ENCODE data around the gene GFRA1.

The GFRA1 gene

GRCh38 chr10:116240157-116240950 lies 32.7 kb downstream of the GFRA1 start:
- no peak for DNase-seq

- DNase-seq, result no peak
Observed at GRCh38 chr10:116239229-116239628, 33.8 kb downstream of the GFRA1 start.

GRCh38 chr10:116237970-116238369 lies 35.0 kb downstream of the GFRA1 start:
- DNase-seq, result no peak

- no peak for DNase-seq
Observed at GRCh38 chr10:116237260-116237659, 35.7 kb downstream of the GFRA1 start.

GRCh38 chr10:116233230-116233629 lies 39.8 kb downstream of the GFRA1 start:
- DNase-seq, result no peak

- no peak for DNase-seq
Observed at GRCh38 chr10:116232613-116233012, 40.4 kb downstream of the GFRA1 start.

- no peak for DNase-seq
Observed at GRCh38 chr10:116226766-116227165, 46.2 kb downstream of the GFRA1 start.

GRCh38 chr10:116226053-116226452 lies 47.0 kb downstream of the GFRA1 start:
- no peak for DNase-seq

- DNase-seq, result no peak
Observed at GRCh38 chr10:116223289-116223688, 49.7 kb downstream of the GFRA1 start.

- no peak for DNase-seq
Observed at GRCh38 chr10:116221053-116221452, 52.0 kb downstream of the GFRA1 start.

- no peak for DNase-seq
Observed at GRCh38 chr10:116216676-116217075, 56.3 kb downstream of the GFRA1 start.

GRCh38 chr10:116215651-116216050 lies 57.4 kb downstream of the GFRA1 start:
- DNase-seq, result no peak

GRCh38 chr10:116211682-116212081 lies 61.3 kb downstream of the GFRA1 start:
- no peak for DNase-seq

- DNase-seq, result no peak
Observed at GRCh38 chr10:116210588-116211346, 62.2 kb downstream of the GFRA1 start.

GRCh38 chr10:116209781-116210180 lies 63.2 kb downstream of the GFRA1 start:
- DNase-seq, result no peak

GRCh38 chr10:116208956-116209567 lies 63.9 kb downstream of the GFRA1 start:
- DNase-seq, result no peak

- no peak for DNase-seq
Observed at GRCh38 chr10:116207690-116208089, 65.3 kb downstream of the GFRA1 start.

GRCh38 chr10:116203661-116204060 lies 69.3 kb downstream of the GFRA1 start:
- DNase-seq, result no peak

- DNase-seq, result no peak
Observed at GRCh38 chr10:116201670-116202430, 71.2 kb downstream of the GFRA1 start.

GRCh38 chr10:116201011-116201410 lies 72.0 kb downstream of the GFRA1 start:
- no peak for DNase-seq

- DNase-seq, result no peak
Observed at GRCh38 chr10:116198676-116199035, 74.3 kb downstream of the GFRA1 start.

GRCh38 chr10:116197946-116198675 lies 74.9 kb downstream of the GFRA1 start:
- DNase-seq, result no peak
